Measurements from ENCODE around the gene ARHGEF4.
A peak's percentile ranks its signal among the peaks of the same experiment; 100 is the strongest.

Gene ARHGEF4

DNA sequence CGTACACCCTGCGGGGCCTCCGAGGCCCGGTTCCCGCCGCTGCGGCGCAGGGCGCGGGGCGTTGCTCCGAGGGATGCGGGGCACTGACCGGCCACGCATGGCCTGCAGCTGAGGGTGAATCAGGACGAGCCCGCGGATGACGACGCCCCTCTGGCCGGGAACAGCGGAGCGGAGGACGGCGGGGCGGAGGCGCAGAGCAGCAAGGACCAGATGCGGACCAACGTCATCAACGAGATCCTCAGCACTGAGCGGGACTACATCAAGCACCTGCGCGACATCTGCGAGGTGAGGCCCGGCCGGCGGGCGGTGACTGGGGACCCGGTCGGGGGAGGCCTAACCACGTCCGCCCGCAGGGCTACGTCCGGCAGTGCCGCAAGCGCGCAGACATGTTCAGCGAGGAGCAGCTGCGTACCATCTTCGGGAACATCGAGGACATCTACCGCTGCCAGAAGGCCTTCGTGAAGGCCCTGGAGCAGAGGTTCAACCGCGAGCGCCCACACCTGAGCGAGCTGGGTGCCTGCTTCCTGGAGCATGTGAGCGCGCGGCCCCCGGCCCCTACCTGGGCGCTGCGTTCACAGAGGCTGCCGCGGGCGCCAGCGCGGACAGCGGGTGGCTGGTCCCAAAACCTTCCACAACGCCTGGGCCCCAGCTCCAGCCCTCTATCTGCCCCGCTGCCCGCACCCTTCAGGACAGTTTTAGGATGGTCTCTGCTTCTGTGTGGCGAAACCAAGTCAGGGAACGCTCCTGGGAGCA, 203.4 kb downstream of the ARHGEF4 start:
- peak; percentile 51 for DNase-seq

DNA sequence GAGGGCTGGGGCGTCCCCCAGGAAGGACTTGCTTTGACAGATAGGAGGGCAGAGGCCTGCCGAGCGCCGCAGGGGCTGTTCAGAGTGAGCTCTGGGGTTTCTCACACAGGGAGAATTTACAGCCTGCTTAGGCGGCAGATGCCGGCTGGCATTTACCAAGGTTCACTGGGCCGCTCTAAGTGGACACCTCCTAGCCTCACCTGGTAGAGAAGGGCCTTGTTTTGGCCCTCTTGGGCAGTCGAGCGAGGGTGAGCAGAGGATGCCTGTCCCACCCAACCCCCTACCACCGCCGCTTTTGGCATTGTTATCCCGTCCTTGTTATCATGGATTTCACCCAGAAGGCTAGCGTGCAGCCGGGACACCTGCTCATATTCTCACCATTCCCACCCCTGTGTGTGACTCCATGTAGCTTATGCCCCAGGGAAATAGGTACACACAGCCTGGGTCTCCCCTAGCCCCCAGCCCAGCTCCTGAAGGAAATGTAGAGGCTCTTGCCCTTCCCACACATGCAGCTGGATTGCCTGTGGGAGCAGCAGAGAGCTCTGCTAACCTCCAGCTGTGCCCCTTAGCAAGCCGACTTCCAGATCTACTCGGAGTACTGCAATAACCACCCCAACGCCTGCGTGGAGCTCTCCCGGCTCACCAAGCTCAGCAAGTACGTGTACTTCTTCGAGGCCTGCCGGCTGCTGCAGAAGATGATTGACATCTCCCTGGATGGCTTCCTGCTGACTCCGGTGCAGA, 204.1 kb downstream of the ARHGEF4 start:
- DNase-seq, result peak; percentile 61

DNA sequence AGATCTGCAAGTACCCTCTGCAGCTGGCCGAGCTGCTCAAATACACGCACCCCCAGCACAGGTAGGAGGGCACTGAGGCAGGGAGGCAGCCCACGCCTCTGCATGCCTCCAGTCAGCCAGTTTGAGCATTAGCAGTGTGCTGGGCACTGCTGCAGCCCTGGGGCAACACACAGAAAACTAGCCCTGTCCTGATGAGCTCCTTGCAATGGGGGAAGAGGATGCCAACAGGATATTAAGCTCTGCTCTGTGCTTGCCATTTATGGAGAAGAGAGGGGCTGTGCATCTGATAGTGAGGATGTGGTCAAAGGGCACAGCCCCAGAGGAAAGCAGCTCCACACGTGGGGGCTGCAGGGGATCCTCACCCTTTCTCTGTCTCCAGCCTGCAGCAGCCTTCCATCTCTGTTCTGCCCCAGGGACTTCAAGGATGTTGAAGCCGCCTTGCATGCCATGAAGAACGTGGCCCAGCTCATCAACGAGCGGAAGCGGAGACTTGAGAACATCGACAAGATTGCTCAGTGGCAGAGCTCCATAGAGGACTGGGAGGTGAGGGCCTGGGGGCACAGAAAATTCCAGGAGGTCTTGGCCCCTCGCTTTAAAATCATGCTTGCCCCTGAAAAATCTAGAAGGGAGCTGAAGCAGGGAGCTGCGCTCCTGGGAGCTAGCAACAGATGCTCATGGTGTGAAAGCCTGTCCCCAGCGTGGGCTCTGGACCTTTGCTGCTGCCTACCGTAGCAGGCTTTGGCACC, 204.9 kb downstream of the ARHGEF4 start:
- no peak for DNase-seq

DNA sequence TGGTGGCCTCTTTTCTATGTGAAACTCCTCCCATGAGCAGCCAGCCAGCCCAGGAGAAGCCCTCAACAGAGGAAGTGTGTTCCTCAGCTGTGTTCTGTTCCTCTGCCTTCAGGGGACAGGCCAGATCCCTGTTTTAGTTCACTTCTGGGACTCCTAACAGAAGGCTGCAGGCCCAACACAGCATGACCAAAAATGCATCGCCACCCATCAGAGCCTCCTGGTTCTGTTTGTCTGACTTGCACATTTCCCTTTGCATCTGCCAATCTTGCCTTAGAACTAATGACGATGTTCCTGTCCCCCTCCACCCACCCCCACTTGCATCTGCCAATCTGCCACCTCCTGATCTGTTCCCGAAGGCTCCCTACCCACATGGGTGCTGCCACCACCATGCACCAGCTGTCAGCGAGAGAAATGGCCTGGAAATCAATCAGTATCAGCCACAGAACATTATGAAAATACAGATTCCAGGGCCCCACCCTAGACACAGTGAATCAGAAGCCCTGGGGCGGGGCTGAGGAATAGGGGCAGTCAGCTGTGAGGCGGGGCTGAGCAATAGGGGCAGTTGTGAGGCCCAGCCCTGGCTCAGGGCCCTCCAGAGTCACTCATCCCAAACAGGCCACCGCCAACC, 205.5 kb downstream of the ARHGEF4 start:
- peak; percentile 43 for DNase-seq

DNA sequence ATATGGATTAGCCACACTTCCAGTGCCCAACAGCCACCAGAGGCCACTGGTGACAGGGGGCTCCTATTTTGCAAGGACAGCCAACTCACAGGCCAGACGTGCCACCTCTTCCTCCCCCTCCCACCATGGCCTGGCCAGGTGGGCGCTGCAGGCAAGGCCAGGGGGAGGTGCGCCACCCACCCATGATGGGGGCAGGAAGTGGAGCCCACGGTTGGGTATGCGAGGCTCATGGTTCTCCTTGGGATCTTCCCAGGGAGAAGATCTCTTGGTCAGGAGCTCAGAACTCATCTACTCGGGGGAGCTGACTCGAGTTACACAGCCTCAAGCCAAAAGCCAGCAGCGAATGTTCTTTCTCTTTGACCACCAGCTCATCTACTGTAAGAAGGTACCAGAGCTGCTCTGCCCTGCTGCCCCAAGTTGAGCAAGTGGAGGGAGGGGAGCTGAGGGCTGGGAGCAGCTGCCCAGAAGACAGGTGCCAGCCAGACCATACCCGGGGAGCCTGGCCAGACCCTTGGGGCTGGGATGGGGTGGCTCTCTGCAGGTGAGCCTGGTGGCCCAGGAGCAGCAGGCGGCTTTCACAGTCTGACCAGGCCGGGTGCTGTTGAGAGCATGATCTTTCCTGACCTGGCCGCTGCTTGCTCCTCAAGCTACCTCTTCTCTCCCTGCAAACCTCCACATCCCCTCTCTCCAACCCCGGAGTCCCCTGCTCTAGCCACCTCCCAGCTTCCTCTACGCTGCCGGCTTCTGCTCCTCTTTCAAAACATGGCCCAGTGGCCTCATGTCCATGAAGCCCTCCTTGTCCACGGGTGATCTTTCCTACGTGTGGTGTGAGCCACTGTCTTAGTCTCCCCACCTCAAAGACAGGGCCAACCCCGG, 206.7 kb downstream of the ARHGEF4 start:
- peak; percentile 40 for DNase-seq

DNA sequence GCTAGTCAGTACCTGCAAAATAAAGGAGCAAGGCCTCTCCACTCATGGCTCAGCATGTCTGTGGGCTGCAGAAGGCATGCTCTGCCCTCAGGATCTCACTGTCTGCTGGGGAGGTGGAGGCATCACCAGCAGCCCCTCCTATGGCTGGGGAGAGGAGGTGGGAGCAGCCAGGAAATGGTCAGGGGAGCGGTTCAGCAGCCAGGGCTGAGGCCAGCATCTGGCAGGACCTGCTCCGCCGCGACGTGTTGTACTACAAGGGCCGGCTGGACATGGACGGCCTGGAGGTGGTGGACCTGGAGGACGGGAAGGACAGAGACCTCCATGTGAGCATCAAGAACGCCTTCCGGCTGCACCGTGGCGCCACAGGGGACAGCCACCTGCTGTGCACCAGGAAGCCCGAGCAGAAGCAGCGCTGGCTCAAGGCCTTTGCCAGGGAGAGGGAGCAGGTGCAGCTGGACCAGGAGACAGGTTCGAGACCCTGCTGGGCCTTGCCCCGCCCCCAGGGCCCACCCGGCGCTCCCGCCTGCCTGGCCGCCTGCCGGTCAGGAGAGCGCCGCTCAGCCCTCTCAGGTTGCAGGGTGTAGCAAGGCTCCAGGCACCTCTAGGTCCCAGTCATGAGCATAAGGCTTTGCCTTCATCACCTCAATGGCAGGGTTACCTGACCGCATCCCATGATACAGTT, 207.5 kb downstream of the ARHGEF4 start:
- DNase-seq, result peak; percentile 59

DNA sequence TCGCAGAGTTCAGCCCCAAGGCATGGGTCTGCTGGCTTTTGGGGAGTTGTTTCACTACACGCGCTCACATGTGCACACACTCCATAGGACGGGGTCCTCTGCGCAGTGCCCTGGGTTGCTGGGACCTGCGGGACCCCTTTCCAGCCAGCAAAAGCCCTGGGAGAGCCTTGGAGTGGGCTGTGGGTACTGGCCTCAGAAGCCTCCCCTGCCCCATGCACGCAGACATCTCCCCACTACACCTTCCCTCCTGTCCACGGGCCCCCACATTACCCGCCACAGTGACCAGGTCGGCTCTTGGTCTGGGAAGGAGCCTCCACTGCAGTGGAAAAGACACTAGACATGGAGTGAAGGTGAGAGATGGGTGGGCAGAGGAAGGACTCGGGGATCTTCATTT, 208.0 kb downstream of the ARHGEF4 start:
- DNase-seq, result no peak

DNA sequence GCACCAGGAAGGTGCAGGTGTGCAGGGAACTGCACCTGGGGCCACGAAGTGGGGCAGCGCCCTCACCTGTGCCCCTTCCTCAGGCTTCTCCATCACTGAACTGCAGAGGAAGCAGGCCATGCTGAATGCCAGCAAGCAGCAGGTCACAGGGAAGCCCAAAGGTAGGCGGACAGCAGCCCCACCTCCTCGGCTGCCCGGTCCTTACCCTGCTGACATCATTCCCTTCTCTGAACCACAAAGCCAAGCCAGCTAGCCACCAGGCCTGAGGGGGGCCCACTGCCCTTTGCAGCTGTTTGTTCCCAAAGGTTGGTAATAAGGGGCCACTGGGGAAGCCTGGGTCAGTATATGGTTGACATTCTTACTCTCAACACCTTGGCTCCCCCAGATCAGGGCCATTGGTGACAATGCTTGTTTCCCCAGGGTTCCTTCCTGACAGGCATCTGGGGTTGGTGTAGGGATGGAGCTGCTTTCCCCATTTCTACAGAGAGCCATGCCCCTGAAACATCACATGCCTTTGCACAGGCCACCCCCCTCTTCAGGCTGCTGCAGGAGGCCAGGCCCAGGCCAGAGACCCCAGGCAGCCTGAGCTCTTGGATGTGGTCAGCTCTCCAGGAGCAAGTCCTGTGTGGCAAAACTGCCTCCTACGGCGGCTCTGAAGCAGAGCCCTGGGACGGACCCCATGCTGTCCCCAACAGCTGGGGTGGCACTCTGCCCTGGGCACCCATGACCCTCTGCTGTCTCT, 208.7 kb downstream of the ARHGEF4 start:
- DNase-seq, result no peak

DNA sequence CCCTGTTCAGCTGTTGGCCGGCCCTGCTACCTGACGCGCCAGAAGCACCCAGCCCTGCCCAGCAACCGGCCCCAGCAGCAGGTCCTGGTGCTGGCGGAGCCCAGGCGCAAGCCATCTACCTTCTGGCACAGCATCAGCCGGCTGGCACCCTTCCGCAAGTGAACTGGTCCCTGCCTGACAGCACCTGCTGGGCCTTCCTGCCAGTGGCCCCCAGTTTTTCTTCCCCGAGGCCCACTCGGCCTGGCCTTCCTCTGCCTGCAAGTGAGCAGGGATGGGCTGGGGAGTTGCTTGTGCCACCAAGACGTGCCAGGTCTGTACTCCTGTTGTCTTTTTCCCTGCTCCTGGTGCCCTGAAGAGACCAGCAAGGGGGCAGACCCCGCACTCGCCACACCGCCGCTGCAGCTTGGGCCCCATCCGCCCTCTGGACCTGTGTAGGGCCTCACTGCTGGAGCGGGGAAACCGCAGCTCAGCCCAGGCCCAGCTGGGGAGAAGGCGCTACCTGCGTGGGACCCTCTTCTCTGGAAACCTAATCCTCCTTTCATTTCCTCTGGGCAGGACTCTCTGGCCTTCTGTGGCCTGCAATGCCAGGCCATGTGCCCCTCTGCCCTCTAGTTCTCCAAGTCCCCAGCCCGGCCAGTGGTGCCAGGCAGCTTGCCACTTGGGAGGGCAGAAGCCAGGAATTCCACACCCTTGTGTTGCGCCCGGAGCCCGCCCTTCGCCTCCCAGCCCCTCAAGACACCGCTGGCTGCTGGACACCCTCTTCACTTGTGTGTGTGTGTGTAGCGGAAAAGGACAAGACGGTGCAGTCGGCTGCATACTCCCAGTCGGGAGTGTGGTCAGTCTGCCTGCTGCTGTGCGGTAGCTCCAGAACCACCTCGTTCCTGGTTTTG, 209.6 kb downstream of the ARHGEF4 start:
- DNase-seq, result no peak

DNA sequence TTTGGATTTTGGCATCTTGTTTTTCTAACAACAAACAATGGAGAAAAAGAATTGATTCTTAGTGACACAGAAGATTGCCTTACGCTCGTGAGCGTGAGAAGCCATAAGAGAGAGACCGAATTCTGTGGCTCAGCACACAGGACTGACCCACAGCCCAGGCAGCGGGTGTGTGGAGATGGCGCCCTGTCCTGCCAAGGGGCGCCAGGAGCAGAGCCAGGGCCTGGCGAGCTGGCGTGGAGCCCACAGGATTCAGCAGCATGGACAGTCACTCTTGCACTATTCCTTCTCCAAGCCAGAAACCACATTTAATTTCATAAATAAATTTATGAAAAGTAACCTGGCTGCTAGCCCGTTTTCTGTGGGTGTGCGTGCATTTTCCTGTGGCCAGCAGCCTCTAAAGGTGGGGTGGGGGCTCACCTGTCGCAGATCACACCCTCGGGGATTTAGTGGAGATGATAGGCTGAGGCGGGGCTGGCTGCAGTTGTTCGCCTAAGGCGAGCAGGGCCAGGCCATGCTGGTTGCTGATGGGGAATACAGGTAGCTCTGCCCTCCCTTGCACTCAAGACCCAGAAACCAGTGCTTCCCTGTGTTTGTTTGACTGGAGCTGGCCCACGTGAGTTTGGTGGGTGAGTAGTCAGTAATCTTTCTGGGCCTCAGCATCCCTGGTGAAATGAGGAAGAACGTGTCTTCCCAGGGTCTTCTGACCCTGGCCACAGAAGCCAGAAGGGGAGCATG, 210.4 kb downstream of the ARHGEF4 start:
- no peak for DNase-seq

DNA sequence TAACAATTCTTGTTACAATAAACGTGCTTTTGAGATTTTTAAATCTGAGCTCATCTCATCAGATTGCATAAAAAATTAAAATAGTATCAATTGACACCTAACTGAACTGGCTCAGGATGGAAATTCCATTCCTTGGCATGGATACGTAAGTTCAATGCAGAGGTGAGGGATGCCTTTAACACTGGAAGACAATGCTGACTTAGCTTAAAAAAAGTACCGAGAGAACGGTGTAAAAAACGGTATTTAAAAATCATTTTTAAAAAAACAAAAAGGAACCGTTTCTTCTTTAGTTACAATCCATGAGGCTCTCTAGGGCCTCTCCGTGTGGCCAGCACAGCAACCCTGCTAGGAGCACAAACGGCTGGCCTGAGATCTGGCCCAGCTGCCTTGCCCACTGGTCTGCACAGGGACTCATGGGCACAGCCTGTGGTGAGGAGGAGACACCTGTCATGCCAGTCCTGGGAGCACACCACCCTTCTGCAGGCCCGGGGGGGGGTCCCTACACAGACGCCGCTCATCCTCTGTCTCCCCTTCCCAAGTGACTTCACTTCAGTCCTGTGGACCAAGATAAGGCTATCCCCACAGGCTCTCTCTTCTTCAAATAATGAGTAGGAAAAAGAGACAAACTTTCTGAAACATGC, 211.3 kb downstream of the ARHGEF4 start:
- DNase-seq, result no peak

DNA sequence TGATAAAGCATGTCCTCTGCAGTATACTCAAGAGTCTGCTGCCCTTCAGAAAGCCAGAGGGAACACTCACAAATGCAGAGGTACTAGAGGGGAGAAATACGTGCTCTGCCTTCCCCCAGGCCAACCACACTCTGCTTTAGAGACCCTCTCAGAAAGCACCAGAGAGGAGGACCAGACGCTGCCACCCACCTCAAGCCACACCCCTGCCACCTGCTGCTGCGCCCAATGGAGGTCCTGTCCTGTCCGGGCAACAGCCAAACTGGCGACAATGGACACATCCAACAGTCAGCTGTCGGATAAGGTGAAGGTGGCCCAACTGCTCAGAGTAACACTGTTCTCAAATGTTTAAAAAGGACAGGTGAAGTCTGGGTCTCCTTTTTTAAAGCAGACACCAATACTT, 211.9 kb downstream of the ARHGEF4 start:
- no peak for DNase-seq

DNA sequence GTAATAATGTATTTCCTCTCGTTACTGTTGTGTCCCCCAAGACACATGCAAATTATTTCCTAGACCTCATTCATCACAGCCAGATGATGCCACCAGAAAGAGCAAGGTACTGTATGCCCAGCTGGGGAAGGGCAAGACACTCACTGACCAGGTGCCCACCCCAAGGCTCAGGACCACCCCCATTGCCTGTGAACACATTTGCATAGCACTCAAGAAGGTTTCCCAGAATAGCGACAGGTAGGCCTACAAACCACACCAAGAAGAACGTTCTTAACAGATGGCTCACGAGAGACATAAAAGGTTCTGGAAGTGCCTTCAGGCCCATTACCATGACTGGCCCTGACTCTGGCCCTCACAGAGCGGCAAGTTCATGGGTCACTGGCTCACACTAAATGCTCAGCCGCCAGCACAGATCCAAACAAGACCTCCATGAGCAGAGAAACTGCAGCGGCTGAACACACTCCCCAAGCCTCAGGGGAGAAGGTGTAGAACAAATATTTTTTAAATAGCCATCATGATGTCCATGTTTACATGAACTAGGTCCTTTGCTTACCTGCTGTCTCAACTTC, 212.5 kb downstream of the ARHGEF4 start:
- no peak for DNase-seq

DNA sequence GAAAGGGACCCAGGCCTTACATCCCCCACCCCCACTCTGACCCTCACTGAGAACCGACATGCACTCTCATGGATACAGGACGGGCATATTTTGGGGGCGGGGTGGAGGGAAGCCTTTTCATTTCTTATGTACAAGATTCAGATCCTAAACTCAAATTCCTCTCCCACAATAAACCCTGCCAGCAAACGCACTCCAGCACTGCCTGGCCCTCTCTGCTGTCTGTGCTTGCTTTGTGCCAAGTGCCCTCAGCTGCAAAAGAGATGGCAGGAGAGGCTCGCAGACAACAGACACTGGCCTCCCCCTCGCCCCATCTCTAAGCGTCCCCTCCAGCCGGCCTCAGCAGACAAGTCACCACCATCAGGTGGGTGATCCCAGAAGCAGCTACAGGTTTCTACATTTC, 214.2 kb downstream of the ARHGEF4 start:
- DNase-seq, result no peak

DNA sequence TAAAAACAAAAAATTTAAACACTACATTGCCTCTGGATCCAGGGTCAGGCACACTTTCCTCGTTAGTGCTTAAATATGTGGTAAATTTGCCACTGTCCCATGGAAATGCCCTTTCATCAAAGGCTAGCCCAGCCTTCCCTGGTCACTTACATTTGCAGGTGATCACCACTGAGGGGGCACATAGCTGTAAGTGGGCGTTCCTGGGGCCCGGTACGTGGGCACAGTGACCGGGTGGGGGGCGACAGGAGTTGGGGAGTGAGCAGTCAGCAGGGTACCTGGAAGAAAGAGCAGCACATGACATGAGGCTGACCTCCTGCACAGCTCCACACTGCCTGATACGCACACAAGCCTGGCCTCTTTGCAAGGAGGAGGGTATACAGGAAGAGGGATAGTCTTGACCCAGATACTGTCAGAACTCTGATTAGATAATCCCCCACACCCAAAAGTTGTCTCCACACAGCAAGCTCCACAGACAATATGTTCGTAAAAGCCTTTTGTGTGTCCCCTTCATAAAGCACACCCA, 216.1 kb downstream of the ARHGEF4 start:
- DNase-seq, result no peak

DNA sequence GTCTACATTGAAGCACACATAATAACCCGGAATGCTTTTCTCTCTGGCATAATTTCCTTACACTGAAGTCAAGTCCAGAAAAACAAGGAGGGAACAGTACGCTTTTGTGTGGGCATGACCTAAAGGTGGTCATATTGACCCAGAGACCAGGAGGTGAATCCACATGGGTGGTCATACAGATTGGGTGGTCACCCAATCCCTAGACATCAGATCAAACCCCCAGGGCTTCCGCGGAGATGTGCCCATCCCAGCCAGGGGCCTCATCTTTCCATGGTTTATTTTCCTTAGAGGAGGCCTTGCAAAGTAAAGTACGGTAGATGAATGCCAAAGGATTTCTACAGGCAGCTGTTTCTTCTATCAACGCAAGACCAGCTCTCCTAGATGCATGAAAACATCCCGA, 217.8 kb downstream of the ARHGEF4 start:
- DNase-seq, result no peak

DNA sequence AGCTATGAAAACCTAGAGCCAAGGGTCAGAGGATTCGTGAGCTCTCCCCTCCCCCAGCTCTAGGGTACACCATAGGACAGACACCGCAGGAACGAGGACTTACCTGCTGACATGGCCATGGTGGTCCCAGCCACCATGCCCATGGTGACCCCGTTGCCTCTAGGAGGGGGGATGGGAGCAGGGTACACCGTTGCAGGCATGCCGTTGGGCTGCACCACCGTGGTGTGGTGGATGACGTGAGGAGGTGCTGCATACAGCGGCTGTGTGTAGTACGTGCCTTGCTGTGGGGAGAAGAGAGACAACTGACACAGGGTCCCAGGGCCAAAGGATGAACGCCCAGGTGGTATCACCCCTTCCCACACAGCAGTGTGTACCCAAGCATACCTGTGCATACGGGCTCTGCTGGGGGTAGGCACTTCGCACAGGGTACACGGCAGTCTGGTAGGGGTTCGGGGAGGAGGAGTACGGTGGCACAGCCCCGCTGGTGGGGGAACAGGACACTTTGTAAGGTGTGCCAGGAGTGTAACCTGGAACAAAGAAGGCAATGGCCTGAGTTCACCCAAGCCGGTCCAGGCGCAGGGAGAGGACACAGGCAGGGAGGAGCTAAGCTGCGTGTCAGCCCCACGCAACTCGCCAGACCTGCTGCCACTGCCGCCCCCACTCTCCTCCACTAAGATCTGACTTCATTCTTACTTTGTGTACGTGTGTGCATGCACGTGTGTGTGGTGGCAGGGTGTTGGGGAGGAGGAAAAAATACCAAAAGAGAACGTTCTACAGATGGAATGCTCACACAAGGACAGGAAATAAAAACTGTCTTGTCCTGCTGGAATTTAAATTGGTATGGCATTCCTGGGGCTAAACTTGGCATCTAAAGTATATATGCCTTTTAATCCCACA, 218.7 kb downstream of the ARHGEF4 start:
- no peak for DNase-seq

Measured in islet precursor cell (in vitro differentiated cells).